ENCODE data around the gene GATA2. TPM values are rescaled to one million over a fixed set of nuclear protein-coding genes. Genes with fewer than 3 reads are reported as not detected.
A peak's percentile ranks its signal among the peaks of the same experiment; 100 is the strongest.

GATA2 gene
- total RNA-seq, 4 donors from 2014 or later: 5.4 to 16.0 (median 8.1) TPM

- H3K27me3 ChIP-seq: peaks cover 99% of the 10 kb centered on the region
- TF ChIP-seq POLR2AphosphoS5 (IDR thresholded peaks at IDR 0.05) (no peak), EP300 (IDR thresholded peaks at IDR 0.05) (no peak), POLR2A (IDR thresholded peaks at IDR 0.05) (no peak), CTCF (IDR thresholded peaks at IDR 0.05) (no peak)
- H3K4me1 ChIP-seq: peaks cover 0 to 35% (median 3%) of the 10 kb centered on the region in 3 donors
- peak overlapping the region in 1 of 4 donors; percentile 37 for H3K27ac ChIP-seq
- no peak for ATAC-seq
- H3K36me3 ChIP-seq: no peaks in the 10 kb centered on the region
- H3K9me3 ChIP-seq: no peaks in the 10 kb centered on the region
- no peak overlapping the region for H3K4me3 ChIP-seq
- 33 to 76% methylated on average over 6 to 8 of the region's 27 CpGs for WGBS, 2 donors (ENCODE audit: low coverage in 1 of 2)
Measured at GRCh38 chr3:128480717-128481437, 12.1 kb downstream of the GATA2 start.

GRCh38 chr3:128480278-128480677 lies 12.7 kb downstream of the GATA2 start:
- 33 to 65% methylated on average over 5 of the region's 11 CpGs for WGBS, 2 donors (ENCODE audit: low coverage in 1 of 2)
- Histone ChIP-seq H3K4me1 (peaks cover 0 to 33% (median 3%) of the 10 kb centered on the region in 3 donors), H3K36me3 (no peaks in the 10 kb centered on the region), H3K27ac (no peak overlapping the region), H3K27me3 (peaks cover 95% of the 10 kb centered on the region), H3K4me3 (no peak overlapping the region), H3K9me3 (no peaks in the 10 kb centered on the region)
- TF ChIP-seq POLR2A (IDR thresholded peaks at IDR 0.05): no peak
- no peak for TF ChIP-seq POLR2AphosphoS5 (IDR thresholded peaks at IDR 0.05)
- TF ChIP-seq CTCF (IDR thresholded peaks at IDR 0.05): no peak
- no peak for TF ChIP-seq EP300 (IDR thresholded peaks at IDR 0.05)
- ATAC-seq: no peak

- WGBS, 2 donors (ENCODE audit: low coverage in 1 of 2): 54 to 78% methylated on average over 3 to 10 of the region's 10 CpGs
- no peak for ATAC-seq
- H3K36me3 ChIP-seq: no peaks in the 10 kb centered on the region
- TF ChIP-seq CTCF (IDR thresholded peaks at IDR 0.05) (no peak), POLR2AphosphoS5 (IDR thresholded peaks at IDR 0.05) (no peak)
- H3K27me3 ChIP-seq: peaks cover 91% of the 10 kb centered on the region
- no peak overlapping the region for H3K27ac ChIP-seq
- no peaks in the 10 kb centered on the region for H3K9me3 ChIP-seq
- H3K4me3 ChIP-seq: no peak overlapping the region
- peaks cover 0 to 33% (median 3%) of the 10 kb centered on the region in 3 donors for H3K4me1 ChIP-seq
Measured at GRCh38 chr3:128479558-128480086, 13.4 kb downstream of the GATA2 start.

GRCh38 chr3:128478576-128479506 lies 14.2 kb downstream of the GATA2 start:
- H3K4me3 ChIP-seq: no peak overlapping the region
- no peak overlapping the region for H3K27ac ChIP-seq
- ATAC-seq: no peak
- WGBS, 2 donors (ENCODE audit: low coverage in 1 of 2): 63 to 97% methylated on average over 3 to 9 of the region's 11 CpGs
- peaks cover 0 to 32% (median 3%) of the 10 kb centered on the region in 3 donors for H3K4me1 ChIP-seq
- H3K27me3 ChIP-seq: peaks cover 91% of the 10 kb centered on the region
- no peaks in the 10 kb centered on the region for H3K9me3 ChIP-seq
- TF ChIP-seq POLR2A (IDR thresholded peaks at IDR 0.05): no peak
- TF ChIP-seq POLR2AphosphoS5 (IDR thresholded peaks at IDR 0.05): no peak
- no peak for TF ChIP-seq EP300 (IDR thresholded peaks at IDR 0.05)
- TF ChIP-seq CTCF (IDR thresholded peaks at IDR 0.05): no peak
- H3K36me3 ChIP-seq: no peaks in the 10 kb centered on the region

All from gastroesophageal sphincter (tissue), 4 donors.